ENCODE data around the gene DDX20. TPM values are rescaled to one million over a fixed set of nuclear protein-coding genes. Genes with fewer than 3 reads are reported as not detected.
"Not testable (repeated sequence)": the region's sequence is repeated elsewhere in the genome, so short reads cannot be mapped to it uniquely, and the experiment has no call there.

The DDX20 gene
- total RNA-seq, 1 experiment from 2014 or later = 22.7 TPM

- peak; percentile 57 for DNase-seq (ENCODE audit: low spot score)
Measured at GRCh38 chr1:111733183-111733991, 22.3 kb upstream of the DDX20 start.

- no peak for DNase-seq (ENCODE audit: low spot score)
Measured at GRCh38 chr1:111733992-111734341, 21.7 kb upstream of the DDX20 start.

GRCh38 chr1:111734426-111734825 lies 21.3 kb upstream of the DDX20 start:
- DNase-seq (ENCODE audit: low spot score) = no peak

DNA sequence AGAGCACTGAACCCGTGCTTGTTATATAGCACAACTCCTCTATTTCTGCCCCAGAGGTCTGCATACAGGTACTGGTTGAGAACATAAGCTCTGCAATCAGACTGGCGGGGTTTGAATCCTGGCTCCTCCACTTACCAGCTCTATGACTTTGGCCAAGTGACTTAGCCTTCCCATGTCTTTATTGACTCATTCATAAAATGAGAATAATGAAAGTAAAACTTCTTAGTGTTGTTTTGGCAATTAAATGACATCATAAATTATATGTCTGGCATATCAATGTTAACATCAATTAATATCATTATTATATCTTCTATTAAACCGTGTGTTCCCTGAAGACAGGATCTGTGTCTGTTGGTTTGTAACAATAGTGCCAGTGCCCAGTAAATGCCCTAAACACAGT lies 20.8 kb upstream of the DDX20 start:
- no peak for DNase-seq (ENCODE audit: low spot score)

DNA sequence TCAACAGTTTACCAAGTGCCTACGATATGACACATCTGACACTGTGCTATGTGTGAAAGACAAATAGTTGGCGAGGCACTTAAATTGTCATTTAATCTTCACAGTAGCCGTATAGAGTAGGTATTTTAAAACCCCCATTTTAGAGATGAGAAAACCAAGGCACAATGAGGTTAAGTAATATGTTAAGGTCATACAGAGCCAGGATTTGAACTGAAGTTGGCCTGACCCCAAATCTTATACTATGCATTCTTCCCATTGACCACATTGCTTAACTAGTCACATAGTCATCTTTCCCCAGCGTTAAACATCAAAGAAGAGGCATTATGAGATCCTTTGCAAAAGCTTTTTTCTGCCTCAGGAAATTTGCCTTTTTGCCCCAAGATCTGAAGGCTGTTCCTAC lies 20.4 kb upstream of the DDX20 start:
- no peak for DNase-seq (ENCODE audit: low spot score)

GRCh38 chr1:111735858-111736544 lies 19.7 kb upstream of the DDX20 start:
- DNase-seq (ENCODE audit: low spot score) = no peak

DNA sequence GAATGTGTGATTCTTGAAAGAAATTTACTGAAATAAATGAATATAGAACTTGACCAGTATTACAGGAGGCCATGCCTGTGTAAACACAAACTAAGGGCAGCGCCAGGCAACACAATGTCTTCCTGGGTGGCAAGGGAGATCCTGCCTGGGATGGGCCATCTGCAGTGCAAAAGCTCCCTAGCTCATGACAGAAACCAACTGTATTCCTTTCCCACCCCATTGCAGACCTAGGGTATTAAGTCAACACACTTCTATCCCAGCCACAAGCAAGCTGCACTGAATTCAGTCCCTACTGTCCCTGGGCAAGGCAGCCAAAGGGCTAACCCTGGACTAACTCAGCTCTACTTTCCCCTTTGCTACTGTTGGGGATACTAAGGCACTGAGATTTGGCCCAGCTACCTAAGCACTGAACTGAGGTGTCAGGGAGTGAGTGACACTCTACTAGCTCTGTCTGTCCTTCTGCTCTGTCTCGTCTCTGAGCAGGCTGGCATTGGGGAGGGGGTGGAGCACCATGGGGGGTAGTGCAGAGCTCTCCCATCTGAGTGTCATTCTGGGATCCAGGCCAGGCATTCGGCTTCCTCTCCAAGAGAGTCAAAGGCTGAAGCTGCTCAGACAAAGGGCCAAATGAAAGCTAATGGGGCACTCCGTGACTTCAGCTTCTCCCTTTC lies 19.0 kb upstream of the DDX20 start:
- DNase-seq (ENCODE audit: low spot score) = no peak

- no peak for DNase-seq (ENCODE audit: low spot score)
Measured at GRCh38 chr1:111737216-111738132, 18.2 kb upstream of the DDX20 start.

GRCh38 chr1:111738133-111738435 lies 17.6 kb upstream of the DDX20 start:
- DNase-seq (ENCODE audit: low spot score) = no peak

DNA sequence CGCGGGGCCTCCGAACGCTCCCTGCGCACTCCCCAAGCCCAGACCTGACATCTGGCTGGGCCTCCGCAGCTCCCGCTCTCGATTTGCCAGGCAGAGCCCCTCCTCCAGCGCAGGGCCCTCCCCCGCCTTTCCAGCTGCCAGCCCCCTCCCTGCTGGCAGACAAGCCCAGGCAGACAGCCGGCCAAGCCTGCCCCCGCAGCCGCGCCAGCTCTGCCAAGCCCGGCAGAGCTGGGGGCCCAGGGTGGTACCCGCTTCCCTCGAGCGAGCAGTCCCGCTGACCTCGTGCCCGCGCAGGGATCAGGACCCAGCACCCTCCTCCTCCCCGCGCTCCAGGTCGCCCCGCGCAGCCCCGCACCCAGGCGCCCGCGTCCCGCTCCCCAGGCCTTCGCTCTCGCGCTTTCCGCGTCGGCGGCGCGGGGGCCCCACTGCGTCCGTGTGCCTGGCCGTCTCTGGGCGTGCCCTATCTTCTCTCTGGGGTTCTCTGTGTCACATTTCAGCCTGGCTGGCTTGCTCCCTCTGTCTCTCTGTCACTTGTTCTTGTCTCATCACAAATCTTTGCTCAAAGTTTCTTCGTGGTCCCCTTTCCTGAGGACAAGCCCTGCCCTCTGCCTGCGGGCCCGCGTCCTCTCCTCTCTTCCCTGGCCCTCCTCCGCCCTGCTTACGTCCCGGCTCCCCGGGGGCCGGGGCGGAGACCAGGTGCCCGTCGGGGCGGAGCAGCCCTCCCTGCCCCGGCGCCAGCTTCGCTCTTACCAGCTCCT lies 17.1 kb upstream of the DDX20 start:
- DNase-seq (ENCODE audit: low spot score) = peak; percentile 49

DNA sequence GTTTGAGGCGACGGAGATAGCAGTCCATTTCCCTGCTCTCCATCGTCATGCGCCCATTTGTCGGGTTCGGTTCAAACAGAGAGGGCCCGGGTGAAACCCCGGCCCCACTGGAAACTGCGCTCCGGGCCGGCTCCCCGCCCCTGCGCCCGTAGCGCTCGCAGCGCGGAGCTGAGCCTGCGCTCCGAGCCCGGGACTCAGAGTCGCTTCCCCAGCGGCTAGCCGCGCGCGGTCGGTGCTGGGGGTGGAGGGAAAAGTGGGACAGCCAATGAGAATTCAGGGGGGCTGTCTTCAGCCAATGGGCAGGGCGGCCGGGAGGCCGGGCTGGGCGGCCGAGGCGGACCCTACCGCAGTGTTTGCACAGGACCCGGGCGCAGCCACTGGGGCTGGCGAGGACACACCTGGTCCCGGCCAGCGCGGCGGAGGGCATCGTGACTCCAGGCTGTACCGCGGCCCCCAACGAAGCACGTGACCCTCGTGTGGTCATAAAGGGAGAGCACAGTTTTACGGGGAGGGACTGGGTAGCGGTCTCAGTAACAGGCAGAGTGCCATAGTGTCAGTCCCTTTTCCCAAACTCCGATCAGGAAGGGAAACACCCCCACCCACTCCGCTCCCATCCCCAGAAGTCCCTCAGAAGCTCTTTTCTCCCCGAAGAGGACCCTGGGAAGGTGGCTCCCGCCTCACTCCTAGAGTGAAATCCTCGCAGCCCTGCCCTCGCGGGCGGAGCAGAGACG lies 16.3 kb upstream of the DDX20 start, which contains the start of gene INKA2:
TSS of gene INKA2 (minus strand) at position 202 of the 731 bp plus-strand sequence. CDS start at position 49, 153 bp downstream.
- DNase-seq (ENCODE audit: low spot score) = peak; percentile 75

- DNase-seq (ENCODE audit: low spot score) = no peak
Measured at GRCh38 chr1:111739925-111740765, 15.6 kb upstream of the DDX20 start.

DNA sequence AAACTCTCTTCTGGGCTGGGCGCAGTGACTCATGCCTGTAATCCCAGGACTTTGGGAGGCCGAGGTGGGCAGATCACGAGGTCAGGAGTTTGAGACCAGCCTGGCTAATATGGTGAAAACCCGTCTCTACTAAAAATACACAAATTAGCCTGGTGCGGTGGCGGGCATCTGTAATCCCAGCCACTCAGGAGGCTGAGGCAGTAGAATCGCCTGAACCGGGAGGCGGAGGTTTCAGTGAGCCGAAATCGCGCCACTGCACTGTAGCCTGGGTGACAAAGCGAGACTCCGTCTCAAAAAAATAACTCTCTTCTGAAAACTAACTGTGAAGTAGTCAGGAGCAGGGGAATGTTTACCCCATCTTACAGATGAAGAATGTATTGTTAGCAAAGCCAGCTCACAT lies 13.4 kb upstream of the DDX20 start:
- not testable (repeated sequence) for DNase-seq (ENCODE audit: low spot score)

- no peak for DNase-seq (ENCODE audit: low spot score)
Measured at GRCh38 chr1:111742938-111743549, 12.7 kb upstream of the DDX20 start.

DNA sequence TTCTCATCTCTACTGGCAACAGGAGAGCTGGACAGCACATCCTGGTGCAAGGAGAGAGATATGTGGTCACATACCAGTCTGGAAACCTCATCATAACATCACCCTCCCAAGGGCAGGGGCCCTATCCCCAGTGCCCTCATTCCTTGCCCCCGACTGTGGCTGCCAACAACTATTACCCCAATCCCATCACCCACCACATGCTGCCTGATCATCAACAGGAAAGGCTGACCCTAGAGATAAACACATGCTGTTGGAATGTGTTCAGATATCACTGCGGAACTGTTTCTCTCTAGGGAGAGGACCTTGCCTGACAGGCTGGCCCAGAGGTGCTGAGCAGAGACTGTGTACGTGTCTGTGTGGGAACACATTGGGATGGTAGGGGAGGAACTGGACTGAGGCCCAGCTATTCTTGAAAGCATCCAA lies 12.0 kb upstream of the DDX20 start:
- no peak for DNase-seq (ENCODE audit: low spot score)

- no peak for DNase-seq (ENCODE audit: low spot score)
Measured at GRCh38 chr1:111745675-111746613, 9.8 kb upstream of the DDX20 start.

GRCh38 chr1:111746614-111746999 lies 9.1 kb upstream of the DDX20 start:
- no peak for DNase-seq (ENCODE audit: low spot score)

DNA sequence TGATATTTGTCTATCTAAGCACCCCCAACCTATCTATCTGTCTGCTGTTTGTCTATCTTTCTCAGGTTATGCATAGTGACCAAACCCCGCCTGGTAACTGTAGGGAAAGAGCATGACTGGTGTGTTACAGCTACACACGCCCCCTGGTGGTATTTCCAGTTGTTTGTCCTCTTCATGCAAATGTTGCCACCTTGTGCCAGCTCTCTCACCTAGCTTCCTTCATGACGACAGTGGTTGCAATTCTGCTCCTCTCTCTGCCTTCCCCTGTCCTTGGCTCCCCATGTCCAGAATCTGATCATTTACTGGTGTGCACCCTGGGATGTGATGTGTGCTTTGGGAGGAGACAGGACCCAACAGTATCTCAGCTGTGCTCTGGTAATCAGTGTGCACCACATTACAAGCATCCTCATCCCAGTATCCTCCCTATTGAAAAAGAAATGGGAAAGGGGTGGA lies 8.4 kb upstream of the DDX20 start:
- DNase-seq (ENCODE audit: low spot score) = peak; percentile 85

All from H4 (cell line).